ENCODE data around the gene MMEL1. TPM values are rescaled to one million over a fixed set of nuclear protein-coding genes. Genes with fewer than 3 reads are reported as not detected.
A peak's percentile ranks its signal among the peaks of the same experiment; 100 is the strongest.

The MMEL1 gene
- total RNA-seq, 2 donors from 2014 or later: 0.57 to 1.8 TPM

- intact Hi-C loops (cut with DNase I): no loop called here
- DNase-seq (ENCODE audit: low spot score): no peak
Observed at GRCh38 chr1:2567083-2567679, 65.6 kb downstream of the MMEL1 start.

GRCh38 chr1:2566101-2567045, 66.4 kb downstream of the MMEL1 start:
- intact Hi-C loops (cut with DNase I): no loop called here
- no peak for DNase-seq (ENCODE audit: low spot score)

- intact Hi-C loops (cut with DNase I): no loop called here
- no peak for DNase-seq (ENCODE audit: low spot score)
Observed at GRCh38 chr1:2564815-2565374, 67.9 kb downstream of the MMEL1 start.

- intact Hi-C loops (cut with DNase I): no loop called here
- DNase-seq (ENCODE audit: low spot score): no peak
Observed at GRCh38 chr1:2564006-2564814, 68.6 kb downstream of the MMEL1 start.

GRCh38 chr1:2563205-2563604, 69.6 kb downstream of the MMEL1 start:
- DNase-seq (ENCODE audit: low spot score): no peak
- intact Hi-C loops (cut with DNase I): no loop called here

GRCh38 chr1:2561898-2562895, 70.6 kb downstream of the MMEL1 start:
- intact Hi-C loops (cut with DNase I): no loop called here
- DNase-seq (ENCODE audit: low spot score): no peak

- DNase-seq (ENCODE audit: low spot score): no peak
- intact Hi-C loops (cut with DNase I): no loop called here
Observed at GRCh38 chr1:2561446-2561845, 71.4 kb downstream of the MMEL1 start.

GRCh38 chr1:2560299-2561073, 72.3 kb downstream of the MMEL1 start:
- intact Hi-C loops (cut with DNase I): no loop called here
- DNase-seq (ENCODE audit: low spot score): no peak

GRCh38 chr1:2559509-2560298, 73.1 kb downstream of the MMEL1 start:
- intact Hi-C loops (cut with DNase I): no loop called here
- DNase-seq (ENCODE audit: low spot score): no peak

GRCh38 chr1:2558861-2559260, 74.0 kb downstream of the MMEL1 start:
- no peak for DNase-seq (ENCODE audit: low spot score)
- intact Hi-C loops (cut with DNase I): no loop called here

GRCh38 chr1:2558420-2558819, 74.4 kb downstream of the MMEL1 start:
- intact Hi-C loops (cut with DNase I): no loop called here
- DNase-seq (ENCODE audit: low spot score): no peak

GRCh38 chr1:2557482-2558400, 75.1 kb downstream of the MMEL1 start:
- no peak for DNase-seq (ENCODE audit: low spot score)
- intact Hi-C loops (cut with DNase I): no loop called here

GRCh38 chr1:2556678-2557481, 75.9 kb downstream of the MMEL1 start:
- no peak for DNase-seq (ENCODE audit: low spot score)
- intact Hi-C loops (cut with DNase I): no loop called here

GRCh38 chr1:2556277-2556677, 76.5 kb downstream of the MMEL1 start, which contains the start of gene TNFRSF14:
TSS of gene TNFRSF14 (plus strand) at chr1:2556371. CDS start at chr1:2556665, 294 bp downstream.
- intact Hi-C loops (cut with DNase I): no loop called here
- no peak for DNase-seq (ENCODE audit: low spot score)

GRCh38 chr1:2555634-2556276, 77.1 kb downstream of the MMEL1 start:
- intact Hi-C loops (cut with DNase I): no loop called here
- DNase-seq (ENCODE audit: low spot score): peak; percentile 96
